Naive thymus-derived CD8-positive, alpha-beta T cell (primary cell): ENCODE measurements around the gene ZNF692. TPM values are rescaled to one million over a fixed set of nuclear protein-coding genes. Genes with fewer than 3 reads are reported as not detected.

Source experiments
- ATAC-seq, 2 donors: fragments of 150-1000 bp; cut with Tn5 transposase in 1 of 2; sonication (Bioruptor Pico), chemical (Tn5 transposase) in 1 of 2; 1 replicate in 1 of 2; 2 replicates in 1 of 2; pipeline ENCODE4 v1.10.0; 2021; ENCODE audit warnings: mild to moderate bottlenecking in 2 of 2, moderate library complexity in 2 of 2
- POLR2A ChIA-PET: fragments of 350-600 bp; sonication (Branson Sonifier 250); formaldehyde crosslinking; loops from one replicate; lab custom pipeline; 2021; ENCODE audit warnings: antibody characterized with exemption; lab: Charles Lee
- DNase-seq, 10 donors: peaks; one replicate each; pipeline versions ENCODE4 v3.0.0 to v3.0.0-alpha.2; 2020 to 2022
- H3K27ac Mint-ChIP-seq, 10 donors: one replicate each; pipeline ENCODE4 v1.8.0; 2020 to 2022; ENCODE audit warnings: mild to moderate bottlenecking in 10 of 10, mixed read lengths in 10 of 10, moderate library complexity in 4 of 10, inconsistent platforms in 1 of 10
- H3K27me3 Mint-ChIP-seq, 5 donors: one replicate each; pipeline ENCODE4 v1.8.0; 2021 to 2022; ENCODE audit warnings: mixed read lengths in 5 of 5
- H3K36me3 Mint-ChIP-seq, 3 donors: one replicate each; pipeline ENCODE4 v1.8.0; 2020 to 2022; ENCODE audit warnings: mixed read lengths in 3 of 3, mild to moderate bottlenecking in 2 of 3, inconsistent platforms in 1 of 3
- H3K4me1 Mint-ChIP-seq, 4 donors: one replicate each; pipeline ENCODE4 v1.8.0; 2021 to 2022; ENCODE audit warnings: mixed read lengths in 4 of 4
- H3K4me3 Mint-ChIP-seq, 10 donors: one replicate each; pipeline ENCODE4 v1.8.0; 2020 to 2022; ENCODE audit warnings: mild to moderate bottlenecking in 10 of 10, mixed read lengths in 10 of 10, moderate library complexity in 6 of 10, inconsistent platforms in 1 of 10
- H3K9me3 Mint-ChIP-seq, 9 donors: one replicate each; pipeline ENCODE4 v1.8.0; 2020 to 2022; ENCODE audit warnings: mixed read lengths in 9 of 9, mild to moderate bottlenecking in 3 of 9, inconsistent platforms in 1 of 9, moderate library complexity in 1 of 9
- polyA plus RNA-seq, 3 donors: library from polyadenylated mRNA; unstranded; fragments of 300-500 nt; fragmentation: Illumina TruSeq; gene quantifications; one replicate each; pipeline ENCODE4 v1.2.3, GENCODE V29; 2021
- total RNA-seq, 8 experiments: library from RNA in 2 of 8; stranded (reverse) in 2 of 8; gene quantifications; one replicate each; pipeline ENCODE4 v1.2.3 and lab custom pipeline; 2021 to 2026

Gene ZNF692
- total and polyA plus RNA-seq, 5 experiments from 2014 or later, result 5.2 to 69.6 (median 9.3) TPM

DNA sequence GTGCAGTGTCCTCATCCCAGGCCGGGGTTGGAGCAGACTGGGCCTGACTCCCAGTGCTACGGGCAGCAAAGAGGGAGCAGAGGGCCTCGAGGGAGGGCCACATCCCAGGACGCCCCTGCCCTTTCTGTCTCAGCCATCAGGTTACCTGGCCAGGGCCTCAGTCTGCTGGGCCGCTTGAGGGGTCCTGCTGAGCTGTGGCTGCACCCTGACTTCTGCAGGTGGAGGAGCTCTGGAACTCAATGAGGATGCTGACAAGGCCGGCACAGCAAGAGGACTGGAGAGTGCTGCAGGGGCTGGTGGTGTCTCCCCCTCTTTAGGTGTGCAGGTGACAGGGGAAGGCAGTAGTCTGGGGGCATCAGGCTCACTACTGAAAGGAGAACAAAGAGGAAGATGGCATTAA is 3.3 kb downstream of the ZNF692 start:
- peak overlapping the region in 2 of 10 donors; percentile 11 to 39 for H3K27ac Mint-ChIP-seq
- POLR2A ChIA-PET, result interaction anchor here (6.0 to 9.2 kb wide), 2 partner anchors 17 to 29 kb away, joined by 59 to 141 read pairs; partner anchors contain the start of genes SH3BP5L and ZNF672
- ATAC-seq (no peak), DNase-seq (no peak)
- H3K36me3 Mint-ChIP-seq, result peaks cover 0 to 2% (median 0%) of the 10 kb centered on the region in 3 donors
- no peaks in the 10 kb centered on the region for H3K9me3 Mint-ChIP-seq
- peaks cover 35 to 41% (median 40%) of the 10 kb centered on the region in 4 donors for H3K4me1 Mint-ChIP-seq
- no peaks in the 10 kb centered on the region for H3K27me3 Mint-ChIP-seq
- no peak overlapping the region for H3K4me3 Mint-ChIP-seq

GRCh38 chr1:248853663-248854375 is 5.1 kb downstream of the ZNF692 start:
- Mint-ChIP-seq H3K4me3 (peak overlapping the region in 1 of 10 donors; percentile 41), H3K9me3 (no peaks in the 10 kb centered on the region), H3K36me3 (peaks cover 0 to 13% (median 8%) of the 10 kb centered on the region in 3 donors), H3K27me3 (no peaks in the 10 kb centered on the region), H3K27ac (peak overlapping the region in 1 of 10 donors; percentile 90), H3K4me1 (peaks cover 25 to 32% (median 26%) of the 10 kb centered on the region in 4 donors)
- DNase-seq (peak in 7 of 10 donors; percentile 19 to 72 (median 53)), ATAC-seq (peak; percentile 58 to 78)
- POLR2A ChIA-PET, result interaction anchor here (0.9 to 9.2 kb wide), 2 partner anchors 10 to 16 kb away, joined by 3 to 141 read pairs; partner anchors contain the start of gene ZNF672

DNA sequence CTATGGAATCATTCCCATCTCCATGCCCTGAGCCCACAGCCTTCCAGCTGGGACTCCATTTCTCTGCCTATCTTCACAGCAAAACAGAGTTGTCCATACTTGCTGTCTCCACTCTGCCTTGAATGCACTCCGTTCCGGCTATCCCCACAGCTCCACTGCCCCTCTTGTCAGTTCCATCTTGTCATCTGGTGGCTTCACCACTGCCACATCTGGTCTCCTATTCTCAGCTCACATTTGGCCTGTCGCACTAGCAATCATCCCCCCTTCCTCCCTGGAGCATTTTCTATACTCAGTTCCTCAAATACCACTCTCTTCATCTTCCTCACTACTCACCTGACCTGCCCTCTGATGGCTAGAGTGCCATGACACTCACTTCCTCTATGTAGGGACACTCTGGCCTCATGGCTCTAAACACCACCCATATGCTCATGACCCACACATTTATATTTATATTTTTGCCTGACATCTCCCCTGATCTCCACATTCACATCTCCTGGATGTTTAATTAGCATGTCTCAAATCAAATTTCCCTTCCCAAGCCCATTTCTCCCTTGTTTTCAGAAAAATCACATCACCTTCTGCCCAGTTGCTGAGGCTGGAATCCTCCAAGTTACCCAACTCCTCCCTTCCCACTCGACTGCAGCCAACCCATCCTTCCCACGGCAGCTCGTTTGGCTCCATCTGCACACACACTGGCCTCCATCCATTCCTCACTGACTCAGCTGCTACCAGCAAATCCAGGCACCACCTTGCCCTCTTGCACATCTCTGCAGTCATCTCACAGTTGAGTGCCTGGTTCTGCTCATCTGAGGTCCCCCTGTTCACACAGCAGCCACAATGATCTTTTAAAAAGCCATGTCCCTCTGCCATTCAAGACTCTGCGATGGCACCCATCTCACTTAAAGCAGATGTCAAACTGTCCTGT is 6.1 kb downstream of the ZNF692 start:
- ATAC-seq (no peak), DNase-seq (no peak)
- no peak overlapping the region for H3K4me3 Mint-ChIP-seq
- no peaks in the 10 kb centered on the region for H3K9me3 Mint-ChIP-seq
- no peaks in the 10 kb centered on the region for H3K27me3 Mint-ChIP-seq
- peaks cover 14 to 28% (median 17%) of the 10 kb centered on the region in 4 donors for H3K4me1 Mint-ChIP-seq
- no peak overlapping the region for H3K27ac Mint-ChIP-seq
- H3K36me3 Mint-ChIP-seq, result peaks cover 0 to 20% (median 10%) of the 10 kb centered on the region in 3 donors
- POLR2A ChIA-PET, result interaction anchor here (0.9 to 9.2 kb wide), 2 partner anchors 11 to 15 kb away, joined by 3 to 141 read pairs; partner anchors contain the start of gene ZNF672

DNA sequence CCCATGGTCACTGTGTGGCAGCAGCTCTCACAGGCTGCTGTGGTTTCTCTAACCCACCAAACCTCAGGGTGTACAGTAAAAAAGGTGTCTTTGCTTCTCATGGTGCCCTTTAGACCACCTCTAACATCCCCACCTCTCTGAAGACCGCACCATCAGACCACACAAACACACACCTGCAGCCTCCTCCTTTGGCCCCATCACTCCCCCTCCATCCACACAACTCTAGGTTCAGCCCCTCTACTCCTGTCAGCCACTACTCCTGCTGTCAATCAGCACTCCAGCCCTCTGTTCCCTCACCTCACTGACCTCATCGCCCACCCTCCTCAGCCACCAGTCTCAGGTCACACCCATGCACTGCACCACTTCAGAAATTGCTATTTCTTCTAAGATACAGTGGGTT is 7.5 kb downstream of the ZNF692 start:
- Mint-ChIP-seq H3K9me3 (no peaks in the 10 kb centered on the region), H3K36me3 (peaks cover 0 to 30% (median 18%) of the 10 kb centered on the region in 3 donors), H3K27ac (peak overlapping the region in 1 of 10 donors; percentile 80), H3K4me3 (no peak overlapping the region), H3K27me3 (no peaks in the 10 kb centered on the region), H3K4me1 (peaks cover 5 to 25% (median 5%) of the 10 kb centered on the region in 4 donors)
- ATAC-seq (no peak), DNase-seq (no peak)
- POLR2A ChIA-PET, result no interaction called here

GRCh38 chr1:248850536-248851251 is 8.2 kb downstream of the ZNF692 start:
- ATAC-seq (no peak), DNase-seq (no peak)
- Mint-ChIP-seq H3K27ac (peak overlapping the region in 1 of 10 donors; percentile 80), H3K9me3 (no peaks in the 10 kb centered on the region), H3K4me1 (peaks cover 0 to 20% (median 0%) of the 10 kb centered on the region in 4 donors), H3K4me3 (no peak overlapping the region), H3K27me3 (no peaks in the 10 kb centered on the region), H3K36me3 (peaks cover 0 to 37% (median 18%) of the 10 kb centered on the region in 3 donors)
- POLR2A ChIA-PET, result interaction anchor here (0.8 kb wide), 1 partner anchor 11 kb away, joined by 7 read pairs; no protein-coding TSS in a partner anchor

DNA sequence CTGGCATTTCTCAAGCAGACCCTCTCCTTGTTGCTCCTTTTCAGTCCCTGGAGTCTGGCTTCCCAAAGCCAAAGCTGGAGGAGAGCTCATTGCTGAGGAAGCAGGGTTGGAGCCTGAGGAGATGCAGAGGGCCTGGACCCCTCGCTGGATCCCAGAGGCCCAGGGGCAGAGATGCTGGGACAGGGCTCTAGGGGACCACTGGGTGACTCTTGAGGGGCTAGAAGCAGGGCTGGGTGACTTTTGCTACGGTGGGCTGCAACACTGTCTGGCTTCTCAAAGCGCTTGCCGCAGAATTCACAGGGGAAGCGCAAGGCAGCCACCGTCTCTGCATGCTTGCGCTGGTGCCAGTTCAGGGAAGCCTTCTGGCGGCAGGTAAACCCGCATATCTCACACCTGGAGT is 8.8 kb downstream of the ZNF692 start:
- ATAC-seq (no peak), DNase-seq (no peak)
- POLR2A ChIA-PET, result interaction anchor here (0.8 kb wide), 1 partner anchor 11 kb away, joined by 7 read pairs; no protein-coding TSS in a partner anchor
- H3K9me3 Mint-ChIP-seq, result no peaks in the 10 kb centered on the region
- no peak overlapping the region for H3K4me3 Mint-ChIP-seq
- H3K36me3 Mint-ChIP-seq, result peaks cover 0 to 43% (median 18%) of the 10 kb centered on the region in 3 donors
- H3K4me1 Mint-ChIP-seq, result peaks cover 0 to 17% (median 0%) of the 10 kb centered on the region in 4 donors
- H3K27me3 Mint-ChIP-seq, result no peaks in the 10 kb centered on the region
- H3K27ac Mint-ChIP-seq, result peak overlapping the region in 4 of 10 donors; percentile 11 to 70 (median 33)

DNA sequence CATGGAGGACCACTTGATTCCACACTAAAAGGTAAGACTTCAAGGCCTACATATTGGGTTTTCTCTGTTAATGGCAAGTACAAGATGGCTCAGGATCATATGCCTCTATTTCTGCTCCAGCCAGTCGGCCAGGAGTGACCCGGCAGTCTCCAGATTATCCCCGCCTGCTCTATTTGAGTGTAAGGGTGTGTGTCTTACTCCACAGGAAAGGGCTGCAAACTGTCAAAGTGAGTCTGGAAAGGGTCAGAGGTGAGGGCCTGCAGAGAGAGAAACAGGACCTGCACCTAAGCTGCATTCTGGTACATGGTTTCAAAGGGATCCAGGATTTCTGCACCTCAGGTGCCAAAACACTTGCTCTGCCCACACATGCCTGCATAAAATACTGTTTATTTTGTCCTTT is 9.2 kb downstream of the ZNF692 start:
- no peaks in the 10 kb centered on the region for H3K9me3 Mint-ChIP-seq
- DNase-seq (no peak), ATAC-seq (no peak)
- POLR2A ChIA-PET, result interaction anchor here (0.8 kb wide), 1 partner anchor 10 kb away, joined by 7 read pairs; no protein-coding TSS in a partner anchor
- peaks cover 0 to 13% (median 0%) of the 10 kb centered on the region in 4 donors for H3K4me1 Mint-ChIP-seq
- H3K27ac Mint-ChIP-seq, result peak overlapping the region in 5 of 10 donors; percentile 11 to 70 (median 32)
- no peaks in the 10 kb centered on the region for H3K27me3 Mint-ChIP-seq
- H3K36me3 Mint-ChIP-seq, result peaks cover 0 to 47% (median 16%) of the 10 kb centered on the region in 3 donors
- no peak overlapping the region for H3K4me3 Mint-ChIP-seq

DNA sequence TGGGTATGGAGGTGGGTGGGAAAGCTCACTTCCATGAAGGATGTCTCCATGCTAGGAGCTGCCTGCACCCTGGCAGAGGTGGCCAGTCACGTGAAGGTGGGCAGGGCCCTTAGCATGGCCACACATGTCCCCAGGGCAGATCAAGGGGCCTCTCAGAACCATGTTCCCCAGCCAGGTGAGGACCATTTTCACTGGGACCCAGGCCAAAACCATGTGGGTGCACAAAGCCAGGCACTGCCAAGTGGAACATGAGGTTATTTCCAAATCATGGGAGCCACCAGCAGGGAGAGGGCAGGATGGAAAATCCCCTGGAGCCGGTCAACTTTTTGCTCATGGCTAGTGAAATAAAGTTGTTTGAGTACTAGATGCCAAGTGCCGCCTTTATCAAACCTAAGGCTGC is 9.7 kb downstream of the ZNF692 start:
- H3K27ac Mint-ChIP-seq, result peak overlapping the region in 1 of 10 donors; percentile 61
- H3K27me3 Mint-ChIP-seq, result no peaks in the 10 kb centered on the region
- peaks cover 0 to 8% (median 0%) of the 10 kb centered on the region in 4 donors for H3K4me1 Mint-ChIP-seq

DNA sequence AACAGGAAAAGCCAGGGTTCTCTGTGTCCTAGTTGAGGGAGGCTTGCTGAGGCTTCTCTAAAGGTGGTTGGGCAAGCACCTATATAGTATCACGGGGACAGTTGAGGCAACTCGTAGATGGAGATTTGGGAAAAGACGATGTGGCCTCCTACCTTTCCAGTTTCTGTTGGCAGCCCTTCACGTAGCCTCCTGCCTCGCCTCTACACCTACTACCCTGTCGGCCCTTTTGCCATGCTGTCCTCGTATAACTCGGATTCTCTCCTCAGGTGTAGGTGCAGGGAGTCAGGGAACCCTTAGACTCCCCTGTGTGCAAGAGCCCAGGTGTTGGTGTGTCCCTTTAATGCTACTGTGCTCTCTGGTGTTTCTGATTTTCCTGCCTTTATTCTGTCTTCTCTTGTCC is 10.3 kb downstream of the ZNF692 start:
- Mint-ChIP-seq H3K4me3 (no peak overlapping the region), H3K4me1 (peaks cover 0 to 6% (median 0%) of the 10 kb centered on the region in 4 donors), H3K27me3 (no peaks in the 10 kb centered on the region), H3K36me3 (peaks cover 0 to 56% (median 16%) of the 10 kb centered on the region in 3 donors), H3K9me3 (no peaks in the 10 kb centered on the region), H3K27ac (peak overlapping the region in 2 of 10 donors; percentile 56 to 61)
- DNase-seq, result no peak
- ATAC-seq, result no peak
- POLR2A ChIA-PET, result no interaction called here

More for the DNA sequence above, 9.7 kb downstream of the ZNF692 start:
- no peak for ATAC-seq
- POLR2A ChIA-PET, result no interaction called here
- Mint-ChIP-seq H3K36me3 (peaks cover 0 to 52% (median 16%) of the 10 kb centered on the region in 3 donors), H3K4me3 (no peak overlapping the region), H3K9me3 (no peaks in the 10 kb centered on the region)
- no peak for DNase-seq

- Mint-ChIP-seq H3K4me1 (peaks cover 0 to 6% (median 0%) of the 10 kb centered on the region in 4 donors), H3K36me3 (peaks cover 0 to 56% (median 16%) of the 10 kb centered on the region in 3 donors), H3K9me3 (no peaks in the 10 kb centered on the region), H3K27me3 (no peaks in the 10 kb centered on the region), H3K27ac (peak overlapping the region in 1 of 10 donors; percentile 71), H3K4me3 (no peak overlapping the region)
- POLR2A ChIA-PET, result no interaction called here
- no peak for DNase-seq
- no peak for ATAC-seq
Observed at GRCh38 chr1:248847956-248848561, 10.8 kb downstream of the ZNF692 start.

DNA sequence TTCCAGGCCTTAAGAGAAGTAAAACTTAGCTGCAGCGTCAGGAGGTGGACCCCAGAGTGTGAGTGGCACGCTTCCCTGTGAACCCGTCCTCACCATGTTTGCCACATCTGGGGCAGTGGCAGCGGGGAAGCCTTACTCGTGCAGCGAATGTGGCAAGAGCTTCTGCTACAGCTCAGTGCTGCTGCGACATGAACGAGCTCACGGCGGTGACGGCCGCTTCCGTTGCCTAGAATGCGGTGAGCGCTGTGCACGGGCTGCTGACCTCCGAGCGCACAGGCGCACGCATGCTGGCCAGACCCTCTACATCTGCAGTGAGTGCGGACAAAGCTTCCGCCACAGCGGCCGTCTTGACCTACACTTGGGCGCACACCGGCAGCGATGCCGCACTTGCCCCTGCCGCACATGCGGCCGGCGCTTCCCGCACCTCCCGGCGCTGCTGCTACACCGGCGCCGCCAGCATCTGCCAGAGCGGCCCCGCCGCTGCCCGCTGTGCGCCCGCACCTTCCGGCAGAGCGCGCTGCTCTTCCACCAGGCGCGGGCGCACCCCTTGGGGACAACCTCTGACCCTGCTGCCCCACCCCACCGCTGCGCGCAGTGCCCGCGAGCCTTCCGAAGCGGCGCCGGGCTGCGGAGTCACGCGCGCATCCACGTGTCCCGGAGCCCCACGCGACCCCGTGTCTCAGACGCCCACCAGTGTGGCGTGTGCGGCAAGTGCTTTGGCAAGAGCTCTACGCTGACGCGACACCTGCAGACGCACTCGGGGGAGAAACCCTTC is 11.5 kb downstream of the ZNF692 start:
- ATAC-seq (no peak), DNase-seq (no peak)
- Mint-ChIP-seq H3K4me3 (no peak overlapping the region), H3K9me3 (no peaks in the 10 kb centered on the region), H3K27me3 (no peaks in the 10 kb centered on the region), H3K36me3 (peaks cover 0 to 58% (median 16%) of the 10 kb centered on the region in 3 donors), H3K27ac (peak overlapping the region in 1 of 10 donors; percentile 71), H3K4me1 (peaks cover 0 to 6% (median 1%) of the 10 kb centered on the region in 4 donors)
- POLR2A ChIA-PET, result no interaction called here
